ENCODE data around the gene SUPV3L1.
"Not testable (repeated sequence)": the region's sequence is repeated elsewhere in the genome, so short reads cannot be mapped to it uniquely, and the experiment has no call there.

The SUPV3L1 gene

DNA sequence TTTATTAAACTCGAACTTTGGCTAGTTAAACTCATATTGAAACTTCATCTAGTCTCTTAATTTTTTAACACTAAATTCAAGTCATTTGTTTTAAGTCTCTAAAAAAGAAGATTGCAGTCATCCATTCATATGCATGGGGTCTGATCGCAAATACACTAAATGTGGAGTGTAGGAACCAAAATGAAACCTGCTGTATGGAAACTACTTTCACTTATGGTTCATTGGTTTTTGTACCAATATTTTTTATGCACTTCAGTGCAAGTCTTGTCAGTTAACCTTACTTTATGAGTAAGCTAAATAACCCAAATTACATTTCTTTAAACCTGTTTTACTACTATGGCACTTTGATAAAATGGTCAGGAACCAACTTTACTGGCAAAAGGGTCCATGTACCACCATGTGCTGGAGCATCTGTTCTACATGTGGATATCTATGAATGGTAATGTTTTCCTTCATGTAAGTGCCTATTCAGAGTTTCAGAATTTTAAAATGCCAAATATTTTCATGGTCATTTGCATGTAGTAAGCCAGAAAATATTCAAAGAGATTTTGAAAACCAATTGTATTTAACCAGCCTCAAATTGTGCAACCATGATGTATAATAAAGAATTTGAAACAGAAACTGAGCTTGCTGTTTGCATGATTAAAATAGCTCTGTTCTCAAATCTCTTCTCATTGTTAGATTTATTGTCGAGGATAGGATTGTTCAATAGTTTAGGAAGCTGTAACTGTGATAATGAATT lies 7.6 kb upstream of the SUPV3L1 start:
- no peak overlapping the region for H3K4me3 ChIP-seq (ENCODE audit: low read length)
- H3K79me2 ChIP-seq (ENCODE audit: control insufficient read depth, low read length): no peaks in the 10 kb centered on the region
- H3K27me3 ChIP-seq (ENCODE audit: control insufficient read depth, low read length): no peaks in the 10 kb centered on the region
- no peak overlapping the region for H3K4me2 ChIP-seq (ENCODE audit: low read length)
- TF ChIP-seq EZH2phosphoT487 (IDR thresholded peaks at IDR 0.05; ENCODE audit: borderline replicate concordance, low read length) (no peak), CTCF (IDR thresholded peaks at IDR 0.05; ENCODE audit: low read depth, low read length, poor library complexity, severe bottlenecking) (no peak)
- peaks cover 14% of the 10 kb centered on the region; the same call in 1 of the 2 replicates for H3K36me3 ChIP-seq (ENCODE audit: control insufficient read depth, low read length)
- H3F3A ChIP-seq (ENCODE audit: control insufficient read depth, insufficient read depth): peaks cover 9% of the 10 kb centered on the region; the same call in 1 of the 2 replicates
- H3K27ac ChIP-seq (ENCODE audit: low read depth, low read length): no peak overlapping the region
- no peaks in the 10 kb centered on the region for H3K4me1 ChIP-seq (ENCODE audit: control insufficient read depth, low read length)
- H4K20me1 ChIP-seq (ENCODE audit: control insufficient read depth, insufficient read depth, low read depth, low read length): no peaks in the 10 kb centered on the region
- no peaks in the 10 kb centered on the region for H3K9me2 ChIP-seq (replicated peaks; ENCODE audit: control insufficient read depth, low read length)
- H3K9me3 ChIP-seq (ENCODE audit: control insufficient read depth, insufficient read depth, low read length): no peaks in the 10 kb centered on the region

- H3K27ac ChIP-seq (ENCODE audit: low read depth, low read length); H3K4me3 ChIP-seq (ENCODE audit: low read length); H3K9me2 ChIP-seq (replicated peaks; ENCODE audit: control insufficient read depth, low read length); H4K20me1 ChIP-seq (ENCODE audit: control insufficient read depth, insufficient read depth, low read depth, low read length); H3K27me3 ChIP-seq (ENCODE audit: control insufficient read depth, low read length); H3K4me2 ChIP-seq (ENCODE audit: low read length); H3F3A ChIP-seq (ENCODE audit: control insufficient read depth, insufficient read depth); H3K9me3 ChIP-seq (ENCODE audit: control insufficient read depth, insufficient read depth, low read length): not testable (repeated sequence)
- H3K79me2 ChIP-seq (ENCODE audit: control insufficient read depth, low read length): peaks cover 15% of the 10 kb centered on the region
- H3K4me1 ChIP-seq (ENCODE audit: control insufficient read depth, low read length): peaks cover 12% of the 10 kb centered on the region
- peaks cover 13% of the 10 kb centered on the region for H3K36me3 ChIP-seq (ENCODE audit: control insufficient read depth, low read length)
These were observed 4.7 kb upstream of the SUPV3L1 start for GRCh38 chr10:69175326-69175725.

DNA sequence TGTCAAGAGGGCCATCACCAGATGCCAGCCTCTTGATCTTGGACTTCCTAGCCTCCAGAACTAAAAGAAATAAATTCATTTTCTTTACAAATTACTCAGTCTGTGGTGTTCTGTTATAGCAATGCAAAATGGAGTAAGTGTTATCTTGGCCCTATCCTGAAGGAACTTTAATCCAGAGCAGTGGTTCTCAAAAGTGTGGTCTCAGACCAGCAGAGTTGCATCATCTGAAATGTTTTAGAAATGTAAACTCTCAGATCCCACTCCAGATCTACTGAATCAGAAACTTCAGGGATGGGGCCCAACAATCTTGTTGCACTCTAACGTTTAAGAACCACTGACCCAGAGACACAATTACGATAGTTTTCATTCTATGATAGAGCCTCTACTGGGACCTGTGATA lies 3.2 kb upstream of the SUPV3L1 start:
- TF ChIP-seq CTCF (IDR thresholded peaks at IDR 0.05; ENCODE audit: low read depth, low read length, poor library complexity, severe bottlenecking): no peak
- TF ChIP-seq EZH2phosphoT487 (IDR thresholded peaks at IDR 0.05; ENCODE audit: borderline replicate concordance, low read length): no peak
- no peak overlapping the region for H3K4me3 ChIP-seq (ENCODE audit: low read length)
- H3K9me3 ChIP-seq (ENCODE audit: control insufficient read depth, insufficient read depth, low read length): no peaks in the 10 kb centered on the region
- no peak overlapping the region for H3K27ac ChIP-seq (ENCODE audit: low read depth, low read length)
- H4K20me1 ChIP-seq (ENCODE audit: control insufficient read depth, insufficient read depth, low read depth, low read length): no peaks in the 10 kb centered on the region
- H3K4me1 ChIP-seq (ENCODE audit: control insufficient read depth, low read length): peaks cover 20% of the 10 kb centered on the region
- H3K36me3 ChIP-seq (ENCODE audit: control insufficient read depth, low read length): peaks cover 5% of the 10 kb centered on the region
- 0 out of 2 replicates have a peak, but pooled peaks cover 4% of the 10 kb centered on the region for H3F3A ChIP-seq (ENCODE audit: control insufficient read depth, insufficient read depth)
- H3K79me2 ChIP-seq (ENCODE audit: control insufficient read depth, low read length): peaks cover 30% of the 10 kb centered on the region
- no peak overlapping the region for H3K4me2 ChIP-seq (ENCODE audit: low read length)
- no peaks in the 10 kb centered on the region for H3K27me3 ChIP-seq (ENCODE audit: control insufficient read depth, low read length)
- no peaks in the 10 kb centered on the region for H3K9me2 ChIP-seq (replicated peaks; ENCODE audit: control insufficient read depth, low read length)

DNA sequence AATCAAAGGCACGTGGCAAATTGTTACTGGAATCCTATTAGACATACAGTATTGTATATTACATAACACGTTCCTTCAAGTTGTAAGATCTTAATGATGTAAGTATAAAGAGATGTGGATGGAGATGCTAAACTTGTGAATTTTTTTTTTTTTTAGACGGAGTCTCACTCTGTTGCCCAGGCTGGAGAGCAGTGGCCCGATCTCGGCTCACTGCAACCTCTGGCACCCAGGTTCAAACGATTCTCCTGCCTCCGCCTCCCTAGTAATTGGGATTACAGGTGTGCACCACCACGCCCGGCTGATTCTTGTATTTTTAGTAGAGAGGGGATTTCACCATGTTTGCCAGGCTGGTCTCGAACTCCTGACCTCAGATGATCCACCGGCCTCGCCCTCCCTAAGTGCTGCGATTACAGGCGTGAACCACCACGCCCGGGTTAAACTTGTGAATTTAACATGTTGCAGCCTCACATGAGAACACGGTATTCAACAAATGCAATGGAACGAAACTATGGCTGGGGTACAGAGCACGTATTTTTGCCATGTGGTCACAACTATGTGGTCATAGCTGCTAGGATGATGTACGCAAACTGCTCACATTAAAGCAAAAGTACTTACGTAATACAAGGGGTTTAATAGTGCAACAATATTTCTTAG lies 818 bp upstream of the SUPV3L1 start:
- no peaks in the 10 kb centered on the region for H3K9me3 ChIP-seq (ENCODE audit: control insufficient read depth, insufficient read depth, low read length)
- 0 out of 2 replicates have a peak, but pooled peaks cover 4% of the 10 kb centered on the region for H3F3A ChIP-seq (ENCODE audit: control insufficient read depth, insufficient read depth)
- H3K27ac ChIP-seq (ENCODE audit: low read depth, low read length): peak overlapping the region; percentile 68
- peak overlapping the region; percentile 90 for H3K4me2 ChIP-seq (ENCODE audit: low read length)
- no peak for TF ChIP-seq EZH2phosphoT487 (IDR thresholded peaks at IDR 0.05; ENCODE audit: borderline replicate concordance, low read length)
- TF ChIP-seq CTCF (IDR thresholded peaks at IDR 0.05; ENCODE audit: low read depth, low read length, poor library complexity, severe bottlenecking): no peak
- 0 out of 2 replicates have a peak, but pooled peaks cover 4% of the 10 kb centered on the region for H4K20me1 ChIP-seq (ENCODE audit: control insufficient read depth, insufficient read depth, low read depth, low read length)
- peaks cover 20% of the 10 kb centered on the region for H3K4me1 ChIP-seq (ENCODE audit: control insufficient read depth, low read length)
- H3K27me3 ChIP-seq (ENCODE audit: control insufficient read depth, low read length): no peaks in the 10 kb centered on the region
- peaks cover 19% of the 10 kb centered on the region for H3K36me3 ChIP-seq (ENCODE audit: control insufficient read depth, low read length)
- peak overlapping the region; percentile 95 for H3K4me3 ChIP-seq (ENCODE audit: low read length)
- H3K79me2 ChIP-seq (ENCODE audit: control insufficient read depth, low read length): peaks cover 54% of the 10 kb centered on the region
- H3K9me2 ChIP-seq (replicated peaks; ENCODE audit: control insufficient read depth, low read length): no peaks in the 10 kb centered on the region
